K562 (cell line): ENCODE data around the gene LBH. TPM values are rescaled to one million over a fixed set of nuclear protein-coding genes. Genes with fewer than 3 reads are reported as not detected.

Experiments used
- E2F4 ChIP-seq: sonication (generic); formaldehyde crosslinking; IDR thresholded peaks from 2 replicates; pipeline ENCODE4 v1.8.0; 2022; ENCODE audit warnings: mild to moderate bottlenecking, low read depth, missing genetic modification reagents
- HIVEP1 ChIP-seq: fragments of 250-450 bp; sonication (Bioruptor Pico); IDR thresholded peaks from 2 replicates; pipeline ENCODE4 v1.4.0; 2020; ENCODE audit warnings: mild to moderate bottlenecking
- HNRNPH1 ChIP-seq: fragments of 200-400 bp; formaldehyde crosslinking; optimal IDR thresholded peaks from 2 replicates; pipeline ENCODE3; 2017; ENCODE audit warnings: low read depth, mild to moderate bottlenecking, low read length, moderate library complexity
- MED1 ChIP-seq: sonication (generic); formaldehyde crosslinking; IDR thresholded peaks from 2 replicates; pipeline ENCODE4 v1.8.1; 2023; ENCODE audit warnings: missing genetic modification reagents, borderline replicate concordance
- NEUROD1 ChIP-seq: fragments of 150-350 bp; IDR thresholded peaks from 2 replicates; pipeline ENCODE4 v1.6.1; 2014; ENCODE audit warnings: borderline replicate concordance, low read length, low read depth; ENCODE audit not compliant: partially characterized antibody
- PTBP1 ChIP-seq: fragments of 200-400 bp; formaldehyde crosslinking; IDR thresholded peaks from 2 replicates; pipeline ENCODE4 v1.6.1; 2017; ENCODE audit warnings: low read depth, low read length
- RERE ChIP-seq: sonication (generic); formaldehyde crosslinking; IDR thresholded peaks from 2 replicates; pipeline ENCODE4 v1.8.0; 2023; ENCODE audit warnings: missing genetic modification reagents, mild to moderate bottlenecking, borderline replicate concordance
- SMARCA4 ChIP-seq: fragments of 450-650 bp; IDR thresholded peaks from 2 replicates; pipeline ENCODE4 v1.6.1; 2016
- TSHZ1 ChIP-seq: fragments of 250-450 bp; sonication (Bioruptor Pico); IDR thresholded peaks from 2 replicates; pipeline ENCODE4 v1.4.0; 2020; ENCODE audit warnings: mild to moderate bottlenecking, moderate library complexity
- XRCC3 ChIP-seq: fragments of 450-650 bp; IDR thresholded peaks from 2 replicates; pipeline ENCODE4 v1.6.1; 2017; ENCODE audit warnings: mild to moderate bottlenecking, moderate library complexity
- ZC3H8 ChIP-seq: fragments of 450-650 bp; IDR thresholded peaks from 2 replicates; pipeline ENCODE4 v1.6.1; 2017
- ZNF512 ChIP-seq: IDR thresholded peaks from 2 replicates; pipeline ENCODE4 v1.6.1; 2016; ENCODE audit warnings: missing genetic modification characterization, missing compliant biosample characterization
- polyA plus RNA-seq, 8 experiments: library from polyadenylated mRNA; depleted of rRNA in 4 of 8; stranded (reverse) in 5 of 8; unstranded in 3 of 8; fragments of >200 nt; fragmentation: Nextera tagmentation in 2 of 8; fragmentation: Illumina TruSeq in 1 of 8; extraction: Ambion mirVana in 2 of 8; extraction: Trizol in 1 of 8; gene quantifications; 2 replicates each; pipeline versions ENCODE4 v1.2.1 to v1.2.3, GENCODE V29; 2011 to 2014; ENCODE audit warnings: inconsistent platforms in 1 of 8, missing spikeins in 1 of 8
- total RNA-seq, 7 experiments: library from RNA; depleted of rRNA in 6 of 7; stranded (reverse); fragments of >200 nt in 6 of 7; fragmentation: Illumina TruSeq in 2 of 7; extraction: Trizol in 2 of 7; gene quantifications; 2 replicates each; pipeline versions ENCODE4 v1.2.1 to v1.2.3, GENCODE V29; 2011 to 2021; ENCODE audit warnings: low replicate concordance in 1 of 7
- TF ChIP-seq, protein P1 (sequence below), 2 experiments: fragments of 250-450 bp in 1 of 2; fragments of 450-650 bp in 1 of 2; sonication (Bioruptor Pico) in 1 of 2; IDR thresholded peaks; 2 replicates each; pipeline versions ENCODE4 v1.6.1 to v1.8.0; 2016 to 2021; ENCODE audit warnings: mild to moderate bottlenecking in 2 of 2, moderate library complexity in 2 of 2, missing compliant biosample characterization in 1 of 2, missing genetic modification characterization in 1 of 2

The LBH gene
- total and polyA plus RNA-seq, 9 of the 15 experiments (the other 6 are each of a cell fraction or from before 2014, with no cell fraction given): 3.1 to 13.4 (median 7.4) TPM

GRCh38 chr2:30252723-30253701, 21.7 kb downstream of the LBH start (continued):
- no peak for TF ChIP-seq ZNF512 (tag)
- 0 out of 2 replicates have a peak, but pooled peaks have one; percentile 16 for TF ChIP-seq HIVEP1 (CRISPR knock-in tag)
- TF ChIP-seq, protein P1, sequence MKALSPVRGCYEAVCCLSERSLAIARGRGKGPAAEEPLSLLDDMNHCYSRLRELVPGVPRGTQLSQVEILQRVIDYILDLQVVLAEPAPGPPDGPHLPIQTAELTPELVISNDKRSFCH (CRISPR knock-in tag; IDR thresholded peaks at IDR 0.05): no peak
- TF ChIP-seq, protein P1 (tag; IDR thresholded peaks at IDR 0.05): no peak
- TF ChIP-seq ZC3H8: no peak
- TF ChIP-seq SMARCA4: peak; percentile 99
- no peak for TF ChIP-seq XRCC3
- no peak for TF ChIP-seq MED1 (CRISPR knock-in tag)
- TF ChIP-seq RERE (CRISPR knock-in tag): no peak
- TF ChIP-seq PTBP1: no peak
- TF ChIP-seq HNRNPH1: no peak
- TF ChIP-seq E2F4 (CRISPR knock-in tag): no peak
- peak; percentile 93 for TF ChIP-seq NEUROD1
- no peak for TF ChIP-seq TSHZ1 (CRISPR knock-in tag)
